SK-N-SH (cell line): Measurements from ENCODE around the gene TFAP2B. TPM values are rescaled to one million over a fixed set of nuclear protein-coding genes. Genes with fewer than 3 reads are reported as not detected.

ENCODE experiments used
- CTCF ChIA-PET: fragments of 300-600, 350-600 bp; formaldehyde crosslinking; extraction: SDS; loops from one replicate; lab custom pipeline; 2021; lab: Yijun Ruan, JAX
- POLR2A ChIA-PET: fragments of 350-600 bp; sonication (Branson Sonifier 250); formaldehyde crosslinking; extraction: SDS; loops from one replicate; lab custom pipeline; 2020; ENCODE audit warnings: antibody characterized with exemption, inconsistent platforms; lab: Yijun Ruan, JAX
- DNase-seq: peaks from one replicate; pipeline ENCODE4 v3.0.0; 2012
- H2AFZ ChIP-seq: fragments of 200-600 bp; sonication (generic); 2 replicates; pipeline ENCODE4 v1.8.1; 2016; ENCODE audit warnings: antibody characterized with exemption, mild to moderate bottlenecking, low read depth
- H3F3A ChIP-seq: fragments of 200-600 bp; sonication (generic); replicated peaks from 2 replicates; pipeline ENCODE3; 2016; ENCODE audit warnings: antibody characterized with exemption, mild to moderate bottlenecking; ENCODE audit not compliant: insufficient read depth
- H3K27ac ChIP-seq, 2 experiments: fragments of 200-500 bp in 1 of 2; fragments of 200-600 bp in 1 of 2; sonication (Bioruptor generic) in 1 of 2; sonication (generic), shearing (Covaris generic) in 1 of 2; 2 replicates each; pipeline versions ENCODE4 v1.5.1 to v1.6.1; 2014 to 2016; ENCODE audit warnings: low read depth in 2 of 2, inconsistent platforms in 1 of 2, low read length in 1 of 2, mild to moderate bottlenecking in 1 of 2, mixed read lengths in 1 of 2
- H3K27me3 ChIP-seq: fragments of 200-600 bp; sonication (generic), shearing (Covaris generic); 2 replicates; pipeline ENCODE4 v1.6.1; 2016; ENCODE audit warnings: mixed run types; ENCODE audit not compliant: insufficient read depth
- H3K36me3 ChIP-seq, 2 experiments: fragments of 200-500 bp in 1 of 2; fragments of 200-600 bp in 1 of 2; sonication (Bioruptor generic) in 1 of 2; sonication (generic) in 1 of 2; replicated peaks in 1 of 2; 2 replicates each; pipeline versions ENCODE3 to v1.5.1; 2014 to 2016; ENCODE audit warnings: low read length in 1 of 2, mild to moderate bottlenecking in 1 of 2; ENCODE audit not compliant: insufficient read depth in 2 of 2, control insufficient read depth in 1 of 2
- H3K4me1 ChIP-seq, 2 experiments: fragments of 200-500 bp in 1 of 2; fragments of 200-600 bp in 1 of 2; sonication (Bioruptor generic) in 1 of 2; sonication (generic), shearing (Covaris generic) in 1 of 2; 2 replicates each; pipeline versions ENCODE4 v1.5.1 to v1.6.1; 2014 to 2016; ENCODE audit warnings: low read depth in 1 of 2, low read length in 1 of 2, mixed run types in 1 of 2; ENCODE audit not compliant: insufficient read depth in 2 of 2, control insufficient read depth in 1 of 2
- H3K4me2 ChIP-seq: fragments of 200-600 bp; sonication (generic), shearing (Covaris generic); 2 replicates; pipeline ENCODE4 v1.6.1; 2017; ENCODE audit warnings: mixed run types
- H3K4me3 ChIP-seq, 2 experiments: fragments of 200-500 bp in 1 of 2; fragments of 200-600 bp in 1 of 2; sonication (Bioruptor generic) in 1 of 2; sonication (generic), shearing (Covaris generic) in 1 of 2; 2 replicates each; pipeline versions ENCODE4 v1.5.1 to v1.8.1; 2014 to 2016; ENCODE audit warnings: low read depth in 2 of 2, inconsistent platforms in 1 of 2, low read length in 1 of 2, mild to moderate bottlenecking in 1 of 2, mixed read lengths in 1 of 2, moderate library complexity in 1 of 2
- H3K79me2 ChIP-seq: fragments of 200-600 bp; sonication (generic); 2 replicates; pipeline ENCODE4 v1.8.1; 2017; ENCODE audit warnings: mild to moderate bottlenecking; ENCODE audit not compliant: insufficient read depth
- H3K9ac ChIP-seq: fragments of 200-600 bp; sonication (generic); 2 replicates; pipeline ENCODE4 v1.6.1; 2017; ENCODE audit warnings: mixed run types
- H3K9me2 ChIP-seq: fragments of 200-600 bp; sonication (generic); 2 replicates; pipeline ENCODE4 v1.6.1; 2017; ENCODE audit warnings: mixed run types
- H3K9me3 ChIP-seq: fragments of 200-600 bp; sonication (generic); 2 replicates; pipeline ENCODE4 v1.6.1; 2017; ENCODE audit warnings: mixed run types, mild to moderate bottlenecking, moderate library complexity
- H4K20me1 ChIP-seq: fragments of 200-600 bp; sonication (generic); 2 replicates; pipeline ENCODE4 v1.6.1; 2017; ENCODE audit warnings: mild to moderate bottlenecking, mixed run types; ENCODE audit not compliant: insufficient read depth
- CTCF ChIP-seq: fragments of 200-600 bp; sonication (generic); IDR thresholded peaks from 2 replicates; pipeline ENCODE4 v1.6.1; 2017; ENCODE audit warnings: antibody characterized with exemption, mild to moderate bottlenecking, moderate library complexity
- ELF1 ChIP-seq: IDR thresholded peaks from 2 replicates; pipeline ENCODE4 v1.4.0; 2012
- EP300 ChIP-seq, 2 experiments: IDR thresholded peaks; 2 replicates each; pipeline versions ENCODE4 v1.4.0 to v1.6.1; 2012; ENCODE audit warnings: borderline replicate concordance in 1 of 2, low read depth in 1 of 2, low read length in 1 of 2
- EZH2phosphoT487 ChIP-seq: fragments of 200-600 bp; sonication (generic); IDR thresholded peaks from 2 replicates; pipeline ENCODE4 v1.6.1; 2017; ENCODE audit warnings: low read depth, mixed run types, mild to moderate bottlenecking, antibody characterized with exemption, moderate library complexity, borderline replicate concordance
- FOSL2 ChIP-seq: IDR thresholded peaks from 2 replicates; pipeline ENCODE4 v1.4.0; 2012; ENCODE audit warnings: low read depth, mild to moderate bottlenecking, moderate library complexity, borderline replicate concordance
- FOXJ3 ChIP-seq: sonication (generic); formaldehyde crosslinking; IDR thresholded peaks from 2 replicates; pipeline ENCODE4 v1.5.1; 2020; ENCODE audit warnings: mild to moderate bottlenecking, missing genetic modification reagents
- FOXM1 ChIP-seq: IDR thresholded peaks from 2 replicates; pipeline ENCODE4 v1.4.0; 2012; ENCODE audit warnings: low read depth, mild to moderate bottlenecking
- GATA2 ChIP-seq: sonication (generic); formaldehyde crosslinking; IDR thresholded peaks from 2 replicates; pipeline ENCODE4 v1.5.0; 2020; ENCODE audit warnings: mild to moderate bottlenecking, missing genetic modification reagents
- MAX ChIP-seq: IDR thresholded peaks from 2 replicates; pipeline ENCODE4 v1.4.0; 2012; ENCODE audit warnings: low read depth
- MEF2A ChIP-seq: IDR thresholded peaks from 2 replicates; pipeline ENCODE4 v1.4.0; 2012; ENCODE audit warnings: low read depth, borderline replicate concordance
- NRF1 ChIP-seq: IDR thresholded peaks from 2 replicates; pipeline ENCODE4 v1.6.1; 2012; ENCODE audit warnings: low read depth, mild to moderate bottlenecking, low read length
- RAD21 ChIP-seq: IDR thresholded peaks from 2 replicates; pipeline ENCODE4 v1.6.1; 2012; ENCODE audit warnings: mild to moderate bottlenecking, low read length
- RCOR1 ChIP-seq: fragments of 150-350 bp; IDR thresholded peaks from 2 replicates; pipeline ENCODE4 v1.6.1; 2017; ENCODE audit warnings: antibody characterized with exemption, low read length
- RFX5 ChIP-seq: IDR thresholded peaks from 2 replicates; pipeline ENCODE4 v1.6.1; 2012; ENCODE audit warnings: mild to moderate bottlenecking, improper control_type of control experiment, low read length
- SIN3A ChIP-seq: IDR thresholded peaks from 2 replicates; pipeline ENCODE4 v1.6.1; 2012; ENCODE audit warnings: low read depth, mild to moderate bottlenecking, low read length, moderate library complexity, borderline replicate concordance
- SMC3 ChIP-seq: IDR thresholded peaks from 2 replicates; pipeline ENCODE4 v1.6.1; 2012; ENCODE audit warnings: low read depth, low read length, improper control_type of control experiment
- TAF1 ChIP-seq: IDR thresholded peaks from 2 replicates; pipeline ENCODE4 v1.6.1; 2012; ENCODE audit warnings: low read depth, mild to moderate bottlenecking, low read length, moderate library complexity, borderline replicate concordance
- USF1 ChIP-seq: IDR thresholded peaks from 2 replicates; pipeline ENCODE4 v1.4.0; 2012; ENCODE audit warnings: low read depth, borderline replicate concordance
- USF2 ChIP-seq: fragments of 150-350 bp; IDR thresholded peaks from 2 replicates; pipeline ENCODE4 v1.6.1; 2017; ENCODE audit warnings: antibody characterized with exemption, low read length, low read depth, borderline replicate concordance
- ZBTB33 ChIP-seq: IDR thresholded peaks from 2 replicates; pipeline ENCODE4 v1.4.0; 2012; ENCODE audit warnings: low read depth, borderline replicate concordance
- WGBS: methylation state at CpG from one replicate; pipeline ENCODE4 v1.1.6; 2017; ENCODE audit warnings: low lambda C conversion rate; 5-methylcytosine and 5-hydroxymethylcytosine counted together
- polyA plus RNA-seq, 3 experiments: library from polyadenylated mRNA; depleted of rRNA; stranded (reverse); fragments of >200 nt; gene quantifications; 2 replicates each; pipeline ENCODE4 v1.2.3, GENCODE V29; 2012

TFAP2B gene
- polyA plus RNA-seq, 1 of the 3 experiments (the other 2 are of a cell fraction) = 1.1 TPM

- no peak overlapping the region for H2AFZ ChIP-seq
- H3K36me3 ChIP-seq = no peaks in the 10 kb centered on the region
- TF ChIP-seq EP300 (IDR thresholded peaks at IDR 0.05; ENCODE audit: borderline replicate concordance in 1 of 2, low read depth in 1 of 2, low read length in 1 of 2) = 0 out of 4 replicates have a peak, but pooled peaks of 1 of the 2 experiments have one; percentile 7
- no peak for TF ChIP-seq TAF1
- TF ChIP-seq RCOR1 = 0 out of 2 replicates have a peak, but pooled peaks have one; percentile 18
- no peak for TF ChIP-seq ELF1
- TF ChIP-seq MAX = no peak
- peak; percentile 27; the same call in 1 of the 2 replicates for TF ChIP-seq RAD21
- H3K27ac ChIP-seq = peak overlapping the region in 1 of 2 experiments; percentile 86; a peak in 2 of 4 replicates
- no peak overlapping the region for H3K4me2 ChIP-seq
- H3K9me2 ChIP-seq = no peaks in the 10 kb centered on the region
- no peak overlapping the region for H3K9ac ChIP-seq
- H3K4me1 ChIP-seq = peaks cover 0 to 8% of the 10 kb centered on the region in 2 experiments; a peak in 2 of 4 replicates
- H4K20me1 ChIP-seq = no peaks in the 10 kb centered on the region
- no peaks in the 10 kb centered on the region for H3K27me3 ChIP-seq
- 28% methylated on average over 2 of the region's 2 CpGs for WGBS
- peak; percentile 32 for DNase-seq
- no peaks in the 10 kb centered on the region for H3K9me3 ChIP-seq
- H3K79me2 ChIP-seq = no peaks in the 10 kb centered on the region
- H3K4me3 ChIP-seq = no peak overlapping the region
- CTCF ChIA-PET = interaction anchor here (1.3 to 1.6 kb wide), 3 partner anchors 9 to 21 kb away, joined by 3 read pairs; no protein-coding TSS in a partner anchor
- H3F3A ChIP-seq = no peaks in the 10 kb centered on the region
- POLR2A ChIA-PET = interaction anchor here (0.9 to 1.4 kb wide), 2 partner anchors 40 to 663 kb away, joined by 3 to 6 read pairs; no protein-coding TSS in a partner anchor
These were observed 71.3 kb downstream of the TFAP2B start for GRCh38 chr6:50889935-50890334.

GRCh38 chr6:50890579-50890978, 71.9 kb downstream of the TFAP2B start:
- no peaks in the 10 kb centered on the region for H4K20me1 ChIP-seq
- ChIA-PET CTCF (no interaction called here), POLR2A (no interaction called here)
- H2AFZ ChIP-seq = no peak overlapping the region
- no peak for DNase-seq
- no peaks in the 10 kb centered on the region for H3K79me2 ChIP-seq
- no peak for TF ChIP-seq CTCF
- TF ChIP-seq NRF1 = no peak
- TF ChIP-seq EZH2phosphoT487 = no peak
- no peak for TF ChIP-seq FOSL2
- no peak for TF ChIP-seq USF2
- no peak for TF ChIP-seq MEF2A
- TF ChIP-seq FOXM1 = no peak
- TF ChIP-seq RAD21 = no peak
- no peak for TF ChIP-seq RFX5
- no peak for TF ChIP-seq EP300 (IDR thresholded peaks at IDR 0.05; ENCODE audit: borderline replicate concordance in 1 of 2, low read depth in 1 of 2, low read length in 1 of 2)
- no peak for TF ChIP-seq USF1
- no peak for TF ChIP-seq GATA2 (CRISPR knock-in tag)
- no peak for TF ChIP-seq ZBTB33
- no peak for TF ChIP-seq FOXJ3 (CRISPR knock-in tag)
- no peak for TF ChIP-seq SMC3
- TF ChIP-seq SIN3A = no peak
- no peak overlapping the region for H3K9ac ChIP-seq
- H3K9me3 ChIP-seq = no peaks in the 10 kb centered on the region
- H3K27ac ChIP-seq = peak overlapping the region in 1 of 2 experiments; percentile 86; a peak in 2 of 4 replicates
- H3K4me2 ChIP-seq = no peak overlapping the region
- H3K27me3 ChIP-seq = no peaks in the 10 kb centered on the region
- no peaks in the 10 kb centered on the region for H3K9me2 ChIP-seq
- no peaks in the 10 kb centered on the region for H3F3A ChIP-seq
- no peak overlapping the region for H3K4me3 ChIP-seq
- H3K36me3 ChIP-seq = no peaks in the 10 kb centered on the region
- peaks cover 0 to 8% of the 10 kb centered on the region in 2 experiments; a peak in 2 of 4 replicates for H3K4me1 ChIP-seq
